Activated CD4-positive, CD25-positive, alpha-beta regulatory T cell treated with anti-CD3 and anti-CD28 coated beads, Interleukin-2, amount 50 U/mL, for 72 hours (primary cell): ENCODE data around the gene TNFSF13.
A peak's percentile ranks its signal among the peaks of the same experiment; 100 is the strongest.

Experiments
- DNase-seq: peaks from one replicate; pipeline ENCODE4 v3.0.0; 2021

TNFSF13 gene

DNA sequence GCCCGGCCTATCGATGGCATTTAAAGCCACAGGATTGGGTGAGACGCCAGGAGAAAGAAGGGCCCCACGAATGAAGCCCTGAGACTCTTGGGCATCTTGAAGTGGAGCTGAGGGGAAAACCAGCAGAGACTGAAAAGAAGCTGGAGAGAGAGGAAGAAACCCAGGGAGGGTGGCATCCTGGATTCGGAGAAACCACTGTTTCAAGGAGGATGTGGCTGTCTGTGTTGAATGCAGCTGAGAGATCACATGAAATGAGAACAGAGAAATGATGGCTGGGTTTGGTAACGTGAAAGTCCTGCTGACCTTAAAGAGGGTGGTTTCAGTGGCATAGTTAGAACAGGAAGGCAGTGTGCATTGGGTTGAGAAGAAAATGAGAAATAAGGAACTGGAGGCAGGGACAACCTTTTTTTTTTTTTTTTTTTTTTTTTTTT, 5.9 kb upstream of the TNFSF13 start:
- no peak for DNase-seq

DNA sequence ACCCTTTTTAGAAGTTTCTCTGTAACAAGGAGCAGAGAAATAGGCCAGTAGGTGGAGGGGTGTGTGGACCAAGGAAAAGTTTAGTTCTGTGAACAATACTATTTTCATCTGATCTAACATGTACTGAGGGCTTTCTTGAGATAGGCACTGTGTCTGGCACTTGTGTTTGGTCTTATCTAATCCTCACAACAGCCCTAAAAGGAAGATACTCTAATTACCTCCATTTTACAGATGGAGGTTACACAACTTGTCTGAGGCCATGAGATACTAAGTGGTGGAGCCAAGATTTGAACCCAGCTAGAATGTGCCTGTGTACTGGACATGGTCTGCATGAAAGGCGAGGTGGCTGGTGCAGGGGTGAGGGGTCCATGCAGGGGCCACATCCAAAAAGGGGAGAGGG, 5.2 kb upstream of the TNFSF13 start:
- DNase-seq, result no peak

DNA sequence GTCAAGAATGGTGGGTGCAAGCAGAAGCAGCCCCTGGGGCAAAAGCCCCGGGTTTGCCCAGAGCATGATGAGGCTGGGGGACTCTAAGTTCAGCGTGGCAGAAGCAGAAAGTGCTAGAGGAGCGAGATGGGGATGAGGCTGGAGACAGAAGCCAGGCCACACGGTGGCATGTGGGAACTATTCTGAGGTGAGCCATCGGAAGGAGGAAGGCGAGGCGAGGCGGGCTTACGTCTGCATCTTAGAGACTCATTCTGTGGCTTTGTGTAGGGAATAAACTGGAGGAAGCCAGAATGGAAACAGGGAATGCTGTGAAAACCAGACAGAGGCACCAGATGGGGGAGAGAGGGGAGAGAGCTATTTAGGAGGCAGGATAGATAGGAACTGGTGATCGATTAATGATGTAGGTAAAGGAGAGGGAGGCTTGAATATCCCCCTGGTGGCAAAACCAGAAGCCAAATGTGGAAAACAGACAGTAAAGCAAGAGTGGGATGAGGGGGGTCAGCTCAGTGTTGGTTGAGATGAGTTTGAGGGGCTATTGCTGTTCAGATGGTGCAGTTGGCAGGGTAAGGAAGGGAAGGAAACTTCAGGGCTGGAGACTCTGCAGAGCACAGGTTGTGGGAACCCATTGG, 3.1 kb upstream of the TNFSF13 start:
- DNase-seq, result no peak

DNA sequence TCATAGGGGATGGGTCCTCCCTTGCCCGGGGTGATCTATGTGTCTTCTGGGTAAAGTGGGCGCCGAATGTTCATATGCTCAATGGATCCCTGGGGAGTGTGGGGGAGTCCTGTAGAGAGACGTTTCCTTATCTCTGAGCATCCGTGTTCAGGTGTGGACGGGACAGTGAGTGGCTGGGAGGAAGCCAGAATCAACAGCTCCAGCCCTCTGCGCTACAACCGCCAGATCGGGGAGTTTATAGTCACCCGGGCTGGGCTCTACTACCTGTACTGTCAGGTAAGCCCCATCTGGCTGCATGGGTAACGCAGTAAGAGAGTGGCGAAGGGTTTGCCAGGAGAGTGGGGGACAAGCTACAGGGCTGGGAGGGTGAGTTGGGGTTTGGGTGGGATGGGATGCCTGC, 1.9 kb upstream of the TNFSF13 start:
- no peak for DNase-seq

DNA sequence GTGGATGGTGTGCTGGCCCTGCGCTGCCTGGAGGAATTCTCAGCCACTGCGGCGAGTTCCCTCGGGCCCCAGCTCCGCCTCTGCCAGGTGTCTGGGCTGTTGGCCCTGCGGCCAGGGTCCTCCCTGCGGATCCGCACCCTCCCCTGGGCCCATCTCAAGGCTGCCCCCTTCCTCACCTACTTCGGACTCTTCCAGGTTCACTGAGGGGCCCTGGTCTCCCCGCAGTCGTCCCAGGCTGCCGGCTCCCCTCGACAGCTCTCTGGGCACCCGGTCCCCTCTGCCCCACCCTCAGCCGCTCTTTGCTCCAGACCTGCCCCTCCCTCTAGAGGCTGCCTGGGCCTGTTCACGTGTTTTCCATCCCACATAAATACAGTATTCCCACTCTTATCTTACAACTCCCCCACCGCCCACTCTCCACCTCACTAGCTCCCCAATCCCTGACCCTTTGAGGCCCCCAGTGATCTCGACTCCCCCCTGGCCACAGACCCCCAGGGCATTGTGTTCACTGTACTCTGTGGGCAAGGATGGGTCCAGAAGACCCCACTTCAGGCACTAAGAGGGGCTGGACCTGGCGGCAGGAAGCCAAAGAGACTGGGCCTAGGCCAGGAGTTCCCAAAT, 1.3 kb upstream of the TNFSF13 start:
- no peak for DNase-seq

DNA sequence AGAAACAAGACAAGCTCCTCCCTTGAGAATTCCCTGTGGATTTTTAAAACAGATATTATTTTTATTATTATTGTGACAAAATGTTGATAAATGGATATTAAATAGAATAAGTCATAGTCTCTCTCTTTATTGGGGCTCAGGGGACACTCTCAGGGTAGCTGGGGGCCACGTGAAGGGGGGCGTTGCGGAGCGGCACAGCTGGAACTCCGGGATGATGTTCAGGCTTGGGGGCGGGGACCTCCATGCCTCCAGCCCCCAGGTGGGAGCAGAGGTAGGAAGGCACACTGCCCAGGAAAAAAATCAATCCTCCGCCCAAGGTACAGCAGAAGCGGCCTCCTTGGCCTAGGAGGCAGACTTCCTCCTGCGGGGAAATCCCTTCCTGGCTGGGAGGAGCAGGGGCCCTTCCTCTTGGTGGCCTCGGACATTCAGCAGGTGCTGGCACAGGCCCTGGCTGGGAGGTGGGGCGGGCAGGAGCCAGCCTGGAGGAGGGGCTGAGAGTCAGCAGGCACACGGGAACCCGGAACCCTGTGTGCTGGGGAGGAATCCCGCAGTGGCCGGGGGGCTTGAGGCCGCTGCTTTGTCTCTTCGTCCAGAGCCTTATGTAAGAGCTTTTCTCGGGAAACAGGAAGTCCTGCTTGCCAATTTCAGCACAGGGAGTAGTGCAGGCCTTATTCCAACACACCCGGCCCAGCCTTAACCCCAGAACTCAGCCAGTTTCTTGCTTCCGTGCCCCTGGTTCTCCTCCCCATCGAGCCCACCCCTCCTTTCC, 591 bp upstream of the TNFSF13 start:
- DNase-seq, result no peak

DNA sequence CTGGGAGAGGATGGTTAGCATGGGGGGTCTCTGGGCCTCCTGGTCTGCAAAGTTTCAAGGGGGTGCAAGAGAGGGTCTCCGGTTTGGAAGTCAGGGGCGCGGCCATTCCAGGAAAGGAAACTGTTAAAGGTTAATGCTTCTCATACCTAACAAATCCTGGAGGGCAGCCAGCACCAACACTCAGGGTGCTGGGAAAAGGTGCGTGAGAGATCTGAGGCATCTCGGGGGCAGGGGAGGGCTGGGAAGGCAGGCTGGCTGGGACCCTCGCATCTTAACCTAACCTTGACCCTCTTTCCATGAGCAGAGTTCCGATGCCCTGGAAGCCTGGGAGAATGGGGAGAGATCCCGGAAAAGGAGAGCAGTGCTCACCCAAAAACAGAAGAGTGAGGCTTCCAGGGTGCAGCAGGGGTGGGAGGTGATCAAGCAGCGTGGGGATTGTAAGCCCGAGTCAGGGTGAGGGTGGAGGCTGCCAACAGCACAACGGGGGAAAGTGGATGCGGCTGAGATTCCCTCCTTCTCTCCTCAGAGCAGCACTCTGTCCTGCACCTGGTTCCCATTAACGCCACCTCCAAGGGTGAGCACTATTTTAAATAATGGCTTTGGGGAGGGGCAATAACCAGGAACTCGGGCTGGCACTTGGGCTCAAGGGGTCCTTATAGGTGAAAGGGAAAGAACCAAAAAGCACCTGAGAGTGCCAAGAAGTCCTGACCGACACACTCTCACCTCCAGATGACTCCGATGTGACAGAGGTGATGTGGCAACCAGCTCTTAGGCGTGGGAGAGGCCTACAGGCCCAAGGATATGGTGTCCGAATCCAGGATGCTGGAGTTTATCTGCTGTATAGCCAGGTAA, 996 bp downstream of the TNFSF13 start:
- DNase-seq, result no peak

DNA sequence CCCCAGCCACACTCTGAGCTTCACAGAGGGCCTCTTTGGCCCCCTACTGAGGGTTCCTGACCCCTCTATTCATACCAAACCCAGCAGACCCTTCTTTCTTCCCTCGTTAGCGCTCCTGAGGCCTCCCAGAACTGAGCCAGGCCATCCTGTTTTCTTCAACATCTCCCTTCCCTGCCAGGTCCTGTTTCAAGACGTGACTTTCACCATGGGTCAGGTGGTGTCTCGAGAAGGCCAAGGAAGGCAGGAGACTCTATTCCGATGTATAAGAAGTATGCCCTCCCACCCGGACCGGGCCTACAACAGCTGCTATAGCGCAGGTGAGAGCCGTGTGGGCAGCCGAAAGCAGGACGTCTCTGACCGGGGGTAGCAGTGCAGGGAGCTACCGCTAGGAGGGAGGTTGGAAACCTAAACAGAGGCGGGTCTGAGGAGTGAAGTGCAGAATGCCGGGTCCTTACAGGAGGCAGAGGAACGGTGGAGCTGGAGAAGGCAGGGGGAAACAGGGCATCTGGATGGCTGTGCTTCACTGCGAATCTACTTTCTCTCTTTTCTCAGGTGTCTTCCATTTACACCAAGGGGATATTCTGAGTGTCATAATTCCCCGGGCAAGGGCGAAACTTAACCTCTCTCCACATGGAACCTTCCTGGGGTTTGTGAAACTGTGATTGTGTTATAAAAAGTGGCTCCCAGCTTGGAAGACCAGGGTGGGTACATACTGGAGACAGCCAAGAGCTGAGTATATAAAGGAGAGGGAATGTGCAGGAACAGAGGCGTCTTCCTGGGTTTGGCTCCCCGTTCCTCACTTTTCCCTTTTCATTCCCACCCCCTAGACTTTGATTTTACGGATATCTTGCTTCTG, 1.9 kb downstream of the TNFSF13 start:
- DNase-seq, result peak; percentile 65

DNA sequence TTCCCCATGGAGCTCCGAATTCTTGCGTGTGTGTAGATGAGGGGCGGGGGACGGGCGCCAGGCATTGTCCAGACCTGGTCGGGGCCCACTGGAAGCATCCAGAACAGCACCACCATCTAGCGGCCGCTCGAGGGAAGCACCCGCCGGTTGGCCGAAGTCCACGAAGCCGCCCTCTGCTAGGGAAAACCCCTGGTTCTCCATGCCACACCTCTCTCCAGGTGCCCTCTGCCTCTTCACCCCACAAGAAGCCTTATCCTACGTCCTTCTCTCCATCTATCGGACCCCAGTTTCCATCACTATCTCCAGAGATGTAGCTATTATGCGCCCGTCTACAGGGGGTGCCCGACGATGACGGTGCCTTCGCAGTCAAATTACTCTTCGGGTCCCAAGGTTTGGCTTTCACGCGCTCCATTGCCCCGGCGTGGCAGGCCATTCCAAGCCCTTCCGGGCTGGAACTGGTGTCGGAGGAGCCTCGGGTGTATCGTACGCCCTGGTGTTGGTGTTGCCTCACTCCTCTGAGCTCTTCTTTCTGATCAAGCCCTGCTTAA, 2.6 kb downstream of the TNFSF13 start:
- DNase-seq, result peak; percentile 88

DNA sequence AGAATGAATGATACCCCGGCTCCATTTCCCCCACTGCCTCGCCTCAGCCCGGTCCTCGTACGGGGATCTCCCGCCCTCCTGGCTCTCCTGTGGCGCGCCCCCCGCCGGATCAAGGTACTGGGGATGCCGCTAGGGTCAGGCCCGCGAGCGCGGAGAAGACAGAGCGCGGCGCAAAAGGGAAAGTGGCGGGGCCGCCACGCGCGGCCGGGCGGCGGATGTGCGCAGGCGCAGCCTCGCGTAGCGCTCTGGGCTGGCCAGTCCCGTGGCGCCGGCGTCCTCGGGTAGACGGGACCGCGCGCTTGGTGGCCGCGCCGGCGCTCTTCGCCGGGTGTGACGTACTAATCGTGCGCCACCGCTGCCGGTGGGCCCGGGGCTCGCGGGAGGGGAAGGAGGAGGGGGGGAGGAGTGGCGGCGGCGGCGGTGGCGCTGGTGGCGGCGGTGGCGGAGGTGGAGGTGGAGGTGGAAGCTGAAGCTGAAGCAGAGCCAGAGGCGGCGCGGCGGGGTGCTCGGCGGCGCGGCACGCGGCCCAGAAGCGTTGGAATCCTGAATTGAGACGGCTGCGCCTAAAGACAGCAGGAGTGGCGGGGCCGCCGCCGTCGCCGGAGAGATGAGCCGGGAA, 3.1 kb downstream of the TNFSF13 start, which contains the start of gene SENP3:
Gene SENP3 (plus strand): TSS at position 331 of the 619 bp plus-strand sequence. CDS start 1,158 bp downstream, outside the sequence.
- DNase-seq, result peak; percentile 91

DNA sequence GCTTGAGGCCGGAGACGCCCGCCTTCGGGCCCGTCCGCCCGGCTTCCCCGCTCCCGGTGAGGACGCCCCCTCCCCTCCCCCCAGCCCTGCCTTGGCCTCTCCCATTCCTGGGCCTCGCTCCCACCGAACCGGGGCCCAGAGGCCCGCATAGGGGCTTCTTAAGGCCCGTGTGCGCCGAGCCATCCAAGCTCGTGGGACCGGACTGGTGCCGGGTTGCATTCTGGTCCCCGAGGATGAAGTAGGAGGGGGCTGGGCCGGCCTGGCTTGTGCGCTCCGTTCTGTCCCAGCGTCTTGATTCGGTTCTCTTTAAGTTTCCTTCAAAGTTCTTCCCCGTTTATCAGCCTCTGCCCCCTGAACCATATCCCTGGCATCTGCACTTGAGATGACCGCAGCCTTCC, 3.7 kb downstream of the TNFSF13 start:
- DNase-seq, result no peak

DNA sequence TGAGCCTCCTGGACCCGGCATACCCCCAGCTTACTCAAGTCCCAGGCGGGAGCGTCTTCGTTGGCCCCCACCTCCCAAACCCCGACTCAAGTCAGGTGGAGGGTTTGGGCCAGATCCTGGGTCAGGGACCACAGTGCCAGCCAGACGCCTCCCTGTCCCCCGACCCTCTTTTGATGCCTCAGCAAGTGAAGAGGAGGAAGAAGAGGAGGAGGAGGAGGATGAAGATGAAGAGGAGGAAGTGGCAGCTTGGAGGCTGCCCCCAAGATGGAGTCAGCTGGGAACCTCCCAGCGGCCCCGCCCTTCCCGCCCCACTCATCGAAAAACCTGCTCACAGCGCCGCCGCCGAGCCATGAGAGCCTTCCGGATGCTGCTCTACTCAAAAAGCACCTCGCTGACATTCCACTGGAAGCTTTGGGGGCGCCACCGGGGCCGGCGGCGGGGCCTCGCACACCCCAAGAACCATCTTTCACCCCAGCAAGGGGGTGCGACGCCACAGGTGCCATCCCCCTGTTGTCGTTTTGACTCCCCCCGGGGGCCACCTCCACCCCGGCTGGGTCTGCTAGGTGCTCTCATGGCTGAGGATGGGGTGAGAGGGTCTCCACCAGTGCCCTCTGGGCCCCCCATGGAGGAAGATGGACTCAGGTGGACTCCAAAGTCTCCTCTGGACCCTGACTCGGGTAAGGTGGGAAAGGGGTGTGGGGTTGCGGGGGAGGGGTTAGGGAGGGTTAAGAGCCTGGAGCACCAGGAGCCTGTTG, 4.7 kb downstream of the TNFSF13 start:
- no peak for DNase-seq

DNA sequence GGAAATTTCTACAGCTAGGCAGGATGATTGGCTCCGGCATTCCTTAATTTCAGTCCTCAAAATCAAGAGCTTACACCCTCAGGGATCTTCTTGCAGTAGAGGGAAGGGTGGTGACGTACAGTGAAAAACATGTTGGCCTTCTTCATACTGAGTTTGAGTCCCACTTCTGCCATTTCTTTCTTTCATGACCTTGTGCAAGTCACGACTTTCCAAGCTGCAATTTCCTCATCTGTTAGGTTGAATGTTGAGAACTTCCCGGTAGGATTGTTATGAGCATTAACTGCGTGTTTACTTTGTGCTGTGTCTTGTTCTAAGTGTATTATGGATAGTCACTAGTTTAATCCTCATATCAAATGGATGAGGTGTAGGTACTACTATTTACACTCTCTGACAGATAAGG, 11.0 kb downstream of the TNFSF13 start:
- DNase-seq, result no peak

DNA sequence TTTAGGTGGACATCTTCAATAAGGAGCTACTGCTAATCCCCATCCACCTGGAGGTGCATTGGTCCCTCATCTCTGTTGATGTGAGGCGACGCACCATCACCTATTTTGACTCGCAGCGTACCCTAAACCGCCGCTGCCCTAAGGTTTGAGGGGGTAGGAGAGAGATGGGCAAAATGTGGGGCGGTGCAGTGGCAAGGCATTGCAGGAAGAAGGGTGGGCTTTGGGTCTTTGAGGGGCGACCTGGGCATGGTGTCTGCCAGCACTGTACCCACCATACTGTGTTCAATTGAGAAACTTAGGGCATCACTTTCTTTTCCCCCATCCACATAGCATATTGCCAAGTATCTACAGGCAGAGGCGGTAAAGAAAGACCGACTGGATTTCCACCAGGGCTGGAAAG, 11.8 kb downstream of the TNFSF13 start:
- DNase-seq, result no peak

DNA sequence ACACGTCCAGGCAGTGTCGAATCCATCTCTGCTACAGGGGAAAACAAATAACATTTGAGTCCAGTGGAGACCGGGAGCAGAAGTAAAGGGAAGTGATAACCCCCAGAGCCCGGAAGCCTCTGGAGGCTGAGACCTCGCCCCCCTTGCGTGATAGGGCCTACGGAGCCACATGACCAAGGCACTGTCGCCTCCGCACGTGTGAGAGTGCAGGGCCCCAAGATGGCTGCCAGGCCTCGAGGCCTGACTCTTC, 13.7 kb downstream of the TNFSF13 start:
- no peak for DNase-seq

DNA sequence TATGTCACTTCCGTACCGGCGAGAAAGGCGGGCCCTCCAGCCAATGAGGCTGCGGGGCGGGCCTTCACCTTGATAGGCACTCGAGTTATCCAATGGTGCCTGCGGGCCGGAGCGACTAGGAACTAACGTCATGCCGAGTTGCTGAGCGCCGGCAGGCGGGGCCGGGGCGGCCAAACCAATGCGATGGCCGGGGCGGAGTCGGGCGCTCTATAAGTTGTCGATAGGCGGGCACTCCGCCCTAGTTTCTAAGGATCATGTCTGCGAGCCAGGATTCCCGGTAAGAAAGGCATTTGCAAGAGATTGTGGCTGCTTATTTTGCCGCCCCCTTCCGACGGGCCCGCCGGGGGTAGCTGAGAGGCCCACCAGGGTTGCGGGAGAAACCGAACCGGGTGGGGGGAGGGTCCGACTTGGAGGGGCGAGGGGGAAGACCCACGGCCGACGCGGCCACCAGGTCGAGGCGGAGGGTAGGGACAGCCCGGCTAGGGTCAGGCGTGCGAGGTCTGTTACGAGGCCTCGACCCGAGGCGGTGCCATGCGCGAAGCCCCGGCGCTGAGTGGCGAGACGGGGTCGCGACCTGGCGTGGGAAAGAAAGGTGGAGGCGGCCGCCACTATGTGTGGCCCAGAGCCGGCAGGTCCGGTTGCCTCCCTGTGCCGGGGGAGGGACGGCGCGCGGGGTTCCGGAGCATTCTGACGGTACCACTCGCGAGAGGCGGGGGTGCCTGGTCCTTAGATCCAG, 14.2 kb downstream of the TNFSF13 start:
- peak; percentile 100 for DNase-seq

DNA sequence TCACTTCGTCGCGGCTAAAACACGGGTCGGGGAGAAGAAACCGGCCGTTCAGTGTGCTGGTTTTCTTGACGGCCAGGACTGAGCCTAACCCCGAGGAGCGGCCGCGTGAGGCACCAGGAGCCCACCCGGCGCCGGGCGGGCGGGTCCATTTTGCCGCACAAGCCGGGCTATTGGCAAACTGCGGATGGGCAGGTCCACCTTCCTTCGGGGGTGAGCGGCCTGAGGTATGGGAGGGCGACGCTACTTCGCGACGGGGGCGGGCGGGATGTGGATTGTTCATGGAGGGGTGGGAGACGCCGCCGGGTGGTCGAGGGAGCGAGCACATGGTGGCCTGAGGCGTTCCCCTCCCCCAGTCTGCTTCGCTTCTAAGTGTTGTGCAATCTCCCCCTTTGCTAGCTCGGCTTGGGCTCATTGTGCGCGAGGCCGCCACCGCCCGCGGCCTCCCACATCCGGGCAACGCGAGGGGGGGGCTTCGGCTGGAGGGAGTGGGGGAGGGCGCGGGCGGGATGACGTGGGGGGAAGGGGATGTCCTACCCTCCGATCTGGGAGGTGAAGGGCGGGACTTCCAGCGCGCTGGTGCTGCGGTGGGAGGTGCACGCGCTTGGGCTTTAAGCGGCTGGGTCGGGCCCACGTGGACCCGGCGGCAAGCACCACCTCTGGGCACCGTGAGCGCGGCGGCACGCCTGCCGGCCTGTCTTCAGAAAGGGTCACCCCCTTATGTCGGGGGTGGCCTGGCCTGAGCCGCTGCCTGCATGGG, 15.0 kb downstream of the TNFSF13 start:
- peak; percentile 87 for DNase-seq

DNA sequence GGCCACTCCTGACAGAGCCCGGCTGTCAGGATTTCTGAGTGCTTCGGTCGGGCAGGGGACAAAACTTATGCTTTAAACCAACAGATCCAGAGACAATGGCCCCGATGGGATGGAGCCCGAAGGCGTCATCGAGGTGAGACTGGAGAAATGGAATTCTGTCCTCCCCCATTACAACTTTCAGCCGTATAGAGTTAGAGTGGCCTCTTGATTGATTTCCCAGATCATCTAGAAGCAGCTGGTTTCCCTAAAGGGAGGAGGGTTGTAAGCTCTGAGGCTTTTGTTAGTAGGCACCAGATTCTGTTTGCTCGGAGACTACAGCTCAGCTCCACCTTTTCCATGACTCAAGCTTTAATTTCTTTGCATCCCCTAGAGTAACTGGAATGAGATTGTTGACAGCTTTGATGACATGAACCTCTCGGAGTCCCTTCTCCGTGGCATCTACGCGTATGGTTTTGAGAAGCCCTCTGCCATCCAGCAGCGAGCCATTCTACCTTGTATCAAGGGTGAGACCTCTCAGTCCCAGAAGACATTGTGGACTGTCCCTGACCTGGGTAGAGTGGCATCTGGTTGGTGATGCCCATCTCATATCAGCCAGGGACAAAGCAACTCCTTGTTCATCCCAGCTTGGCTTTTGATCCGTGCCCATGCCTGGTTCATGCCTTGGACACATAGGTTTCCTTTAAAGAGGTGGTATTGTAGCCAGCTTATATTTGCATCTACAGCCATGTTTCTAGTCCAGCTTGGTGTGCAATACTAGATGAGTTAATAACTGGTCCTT, 15.8 kb downstream of the TNFSF13 start:
- DNase-seq, result no peak

DNA sequence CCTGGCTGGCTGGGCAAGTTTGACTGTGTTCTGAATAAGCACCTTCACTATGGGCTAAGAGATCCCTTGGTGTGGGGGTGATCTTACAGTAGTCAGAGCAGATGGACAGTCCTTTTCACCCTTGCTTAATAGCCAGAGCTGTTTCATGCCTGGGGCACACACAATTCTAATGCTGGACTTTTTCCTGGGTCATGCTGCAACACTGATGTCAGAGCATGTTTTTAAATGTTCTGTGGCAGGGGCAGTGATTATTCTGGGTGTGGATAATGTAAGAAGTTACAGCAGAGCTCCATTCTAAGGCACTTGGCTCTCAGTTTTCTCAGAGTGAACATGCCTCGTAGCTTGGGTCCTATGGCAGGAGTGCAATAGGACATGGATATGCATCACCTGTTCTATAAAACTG, 16.9 kb downstream of the TNFSF13 start:
- no peak for DNase-seq
